ENCODE measurements around the gene YBX2. TPM values are rescaled to one million over a fixed set of nuclear protein-coding genes. Genes with fewer than 3 reads are reported as not detected.

The YBX2 gene
- total and polyA plus RNA-seq, 2 donors (not counting 1 experiment from before 2014, with no cell fraction given) = 0.15 to 0.22 TPM

- Histone ChIP-seq H2AFZ (ENCODE audit: insufficient read depth, low read depth, low read length, poor library complexity, severe bottlenecking) (peak within 1 kb of the TSS; percentile 94), H3K4me1 (ENCODE audit: control insufficient read depth in 2 of 2, insufficient read depth in 2 of 2, low read length in 2 of 2) (peaks cover 23 to 49% of the 10 kb centered on the region in 2 donors), H3K36me3 (replicated peaks in 1 of 2; ENCODE audit: control extremely low read depth in 1 of 2, control insufficient read depth in 1 of 2, extremely low read depth in 1 of 2, insufficient read depth in 2 of 2, low read length in 1 of 2) (peaks cover 0 to 20% of the 10 kb centered on the region in 2 experiments), H3K27me3 (replicated peaks in 1 of 4; ENCODE audit: control extremely low read depth in 1 of 4, control insufficient read depth in 3 of 4, insufficient read depth in 4 of 4, low read length in 3 of 4) (no peaks in the 10 kb centered on the region), H3K4me3 (ENCODE audit: control extremely low read depth in 1 of 5, extremely low read depth in 1 of 5, insufficient read depth in 1 of 5, low read depth in 2 of 5, low read length in 4 of 5) (peak within 1 kb of the TSS; percentile 65 to 92 (median 81)), H3K9ac (ENCODE audit: low read length) (peak within 1 kb of the TSS; percentile 86), H3K9me3 (ENCODE audit: control extremely low read depth in 1 of 3, control insufficient read depth in 2 of 3, insufficient read depth in 1 of 3, low read length in 2 of 3) (no peaks in the 10 kb centered on the region), H4K20me1 (ENCODE audit: control insufficient read depth, insufficient read depth, low read length, poor library complexity, severe bottlenecking) (peaks cover 4% of the 10 kb centered on the region), H3K79me2 (ENCODE audit: control insufficient read depth, insufficient read depth, low read length) (peaks cover 23% of the 10 kb centered on the region), H3K27ac (ENCODE audit: low read length in 2 of 2) (peak within 1 kb of the TSS; percentile 86 to 93), H3K4me2 (replicated peaks; ENCODE audit: low read depth, low read length, poor library complexity, severe bottlenecking) (peak within 1 kb of the TSS; percentile 88)
- Mint-ChIP-seq H3K4me3 (peak within 1 kb of the TSS; percentile 96), H3K27me3 (no peaks in the 10 kb centered on the region), H3K9me3 (ENCODE audit: insufficient read depth) (no peaks in the 10 kb centered on the region), H3K4me1 (peaks cover 41% of the 10 kb centered on the region), H3K27ac (peak within 1 kb of the TSS; percentile 98)
- DNase-seq = peak; percentile 73
- under 1% methylated on average over 45 of the region's 50 CpGs for WGBS (ENCODE audit: insufficient coverage)
- intact Hi-C loops (cut with micrococcal nuclease) = loop anchor here (1.0 kb wide), 9 partner anchors 14 to 243 kb away; partner anchors contain the start of genes DVL2, EIF5A, ELP5 and GABARAP
- CTCF ChIA-PET = interaction anchor here (0.9 to 3.0 kb wide), 13 partner anchors 8 to 159 kb away, joined by 3 to 20 read pairs (median 7); partner anchors contain the start of genes ACADVL, ACAP1, DLG4 and GPS2
- ATAC-seq (ENCODE audit: low read depth) = no peak
- POLR2A ChIA-PET = interaction anchor here (0.7 to 2.4 kb wide), 15 partner anchors 9 to 919 kb away, joined by 3 to 18 read pairs (median 5); partner anchors contain the start of genes CD68, CTC1, CTDNEP1 and ELP5
- TF ChIP-seq CTCF (IDR thresholded peaks at IDR 0.05) (no peak), EZH2 (IDR thresholded peaks at IDR 0.05; ENCODE audit: borderline replicate concordance, insufficient read depth, low read depth, low read length, poor library complexity, severe bottlenecking) (no peak)
Measured at GRCh38 chr17:7328840-7329373, 34.5 kb upstream of the YBX2 start, which contains the start of gene NEURL4. Gene NEURL4 (minus strand): TSS chr17:7329335. CDS start chr17:7329312, 23 bp downstream.

GRCh38 chr17:7328009-7328408, 33.6 kb upstream of the YBX2 start:
- Histone ChIP-seq H3K9ac (ENCODE audit: low read length) (peak overlapping the region; percentile 86), H3K4me3 (ENCODE audit: control extremely low read depth in 1 of 5, extremely low read depth in 1 of 5, insufficient read depth in 1 of 5, low read depth in 2 of 5, low read length in 4 of 5) (no peak overlapping the region), H3K9me3 (ENCODE audit: control extremely low read depth in 1 of 3, control insufficient read depth in 2 of 3, insufficient read depth in 1 of 3, low read length in 2 of 3) (no peaks in the 10 kb centered on the region), H3K27ac (ENCODE audit: low read length in 2 of 2) (no peak overlapping the region), H3K4me1 (ENCODE audit: control insufficient read depth in 2 of 2, insufficient read depth in 2 of 2, low read length in 2 of 2) (peaks cover 23 to 42% of the 10 kb centered on the region in 2 donors), H3K79me2 (ENCODE audit: control insufficient read depth, insufficient read depth, low read length) (peaks cover 25% of the 10 kb centered on the region), H3K4me2 (replicated peaks; ENCODE audit: low read depth, low read length, poor library complexity, severe bottlenecking) (peak overlapping the region; percentile 88), H2AFZ (ENCODE audit: insufficient read depth, low read depth, low read length, poor library complexity, severe bottlenecking) (no peak overlapping the region), H3K27me3 (replicated peaks in 1 of 4; ENCODE audit: control extremely low read depth in 1 of 4, control insufficient read depth in 3 of 4, insufficient read depth in 4 of 4, low read length in 3 of 4) (no peaks in the 10 kb centered on the region), H4K20me1 (ENCODE audit: control insufficient read depth, insufficient read depth, low read length, poor library complexity, severe bottlenecking) (peaks cover 5% of the 10 kb centered on the region), H3K36me3 (replicated peaks in 1 of 2; ENCODE audit: control extremely low read depth in 1 of 2, control insufficient read depth in 1 of 2, extremely low read depth in 1 of 2, insufficient read depth in 2 of 2, low read length in 1 of 2) (peaks cover 0 to 29% of the 10 kb centered on the region in 2 experiments)
- DNase-seq (no peak), ATAC-seq (ENCODE audit: low read depth) (no peak)
- Mint-ChIP-seq H3K4me1 (peaks cover 38% of the 10 kb centered on the region), H3K9me3 (ENCODE audit: insufficient read depth) (no peaks in the 10 kb centered on the region), H3K27me3 (no peaks in the 10 kb centered on the region), H3K4me3 (peak overlapping the region; percentile 96), H3K27ac (peak overlapping the region; percentile 94)
- intact Hi-C loops (cut with micrococcal nuclease) = no loop called here
- POLR2A ChIA-PET = interaction anchor here (1.2 kb wide), 1 partner anchor 12 kb away, joined by 3 read pairs; the partner anchor contains the start of gene GPS2
- TF ChIP-seq CTCF (IDR thresholded peaks at IDR 0.05) (no peak), EZH2 (IDR thresholded peaks at IDR 0.05; ENCODE audit: borderline replicate concordance, insufficient read depth, low read depth, low read length, poor library complexity, severe bottlenecking) (no peak)
- CTCF ChIA-PET = interaction anchor here (1.7 to 5.1 kb wide), 3 partner anchors 9 to 32 kb away, joined by 5 to 47 read pairs (median 15); partner anchors contain the start of gene ACAP1
- 100% methylated on average over 1 of the region's 1 CpG for WGBS (ENCODE audit: insufficient coverage)

All from B cell (primary cell).